SW 1271 (cell line): ENCODE results near the gene BOLA3.
"Not testable (repeated sequence)": the region's sequence is repeated elsewhere in the genome, so short reads cannot be mapped to it uniquely, and the experiment has no call there.

Experiments
- DNase-seq, 2 experiments: peaks; one replicate each; lab custom pipeline; 2025; lab: John Stamatoyannopoulos, UW

BOLA3 gene

GRCh38 chr2:74101574-74102300 lies 46.0 kb downstream of the BOLA3 start:
- DNase-seq = no peak

GRCh38 chr2:74100254-74101216 lies 47.2 kb downstream of the BOLA3 start:
- DNase-seq = no peak

GRCh38 chr2:74099835-74100234 lies 47.9 kb downstream of the BOLA3 start:
- DNase-seq = no peak

GRCh38 chr2:74099271-74099670 lies 48.4 kb downstream of the BOLA3 start:
- DNase-seq = no peak

- DNase-seq = no peak
Measured at GRCh38 chr2:74097574-74097973, 50.1 kb downstream of the BOLA3 start.

GRCh38 chr2:74096052-74096451 lies 51.7 kb downstream of the BOLA3 start:
- no peak for DNase-seq

GRCh38 chr2:74095632-74096031 lies 52.1 kb downstream of the BOLA3 start:
- DNase-seq = no peak

GRCh38 chr2:74094291-74094690 lies 53.4 kb downstream of the BOLA3 start:
- DNase-seq = no peak

- no peak for DNase-seq
Measured at GRCh38 chr2:74093840-74094239, 53.9 kb downstream of the BOLA3 start.

- no peak for DNase-seq
Measured at GRCh38 chr2:74093426-74093825, 54.3 kb downstream of the BOLA3 start.

GRCh38 chr2:74092275-74092674 lies 55.4 kb downstream of the BOLA3 start:
- DNase-seq = no peak

GRCh38 chr2:74091391-74091790 lies 56.3 kb downstream of the BOLA3 start:
- DNase-seq = no peak

- DNase-seq = no peak
Measured at GRCh38 chr2:74089816-74090745, 57.6 kb downstream of the BOLA3 start.

GRCh38 chr2:74088676-74089075 lies 59.0 kb downstream of the BOLA3 start:
- DNase-seq = not testable (repeated sequence)

- DNase-seq = no peak
Measured at GRCh38 chr2:74087696-74088095, 60.0 kb downstream of the BOLA3 start.

GRCh38 chr2:74086021-74086420 lies 61.7 kb downstream of the BOLA3 start:
- no peak for DNase-seq
